GM06990 (cell line): ENCODE measurements around the gene CITED1.

ENCODE experiments used
- DNase-seq: peaks from one replicate; pipeline ENCODE4 v3.0.0-alpha.2; 2011; ENCODE audit not compliant: insufficient read length; ENCODE audit errors: extremely low read depth
- H3K27me3 ChIP-seq: replicated peaks from 2 replicates; pipeline ENCODE4 v1.6.0; 2011; ENCODE audit warnings: low read length; ENCODE audit not compliant: control insufficient read depth, insufficient read depth
- H3K36me3 ChIP-seq: 2 replicates; pipeline ENCODE4 v1.5.1; 2011; ENCODE audit warnings: low read length; ENCODE audit not compliant: control insufficient read depth, insufficient read depth
- H3K4me3 ChIP-seq: replicated peaks from 2 replicates; pipeline ENCODE4 v1.5.1; 2011; ENCODE audit warnings: low read depth, mild to moderate bottlenecking, control low read depth, low read length
- TF ChIP-seq, protein P1 (sequence below): IDR thresholded peaks from 2 replicates; pipeline ENCODE4 v1.5.1; 2011; ENCODE audit warnings: low read length, control low read depth, mild to moderate bottlenecking, inconsistent platforms; ENCODE audit not compliant: insufficient read depth, poor library complexity, severe bottlenecking

The CITED1 gene

DNA sequence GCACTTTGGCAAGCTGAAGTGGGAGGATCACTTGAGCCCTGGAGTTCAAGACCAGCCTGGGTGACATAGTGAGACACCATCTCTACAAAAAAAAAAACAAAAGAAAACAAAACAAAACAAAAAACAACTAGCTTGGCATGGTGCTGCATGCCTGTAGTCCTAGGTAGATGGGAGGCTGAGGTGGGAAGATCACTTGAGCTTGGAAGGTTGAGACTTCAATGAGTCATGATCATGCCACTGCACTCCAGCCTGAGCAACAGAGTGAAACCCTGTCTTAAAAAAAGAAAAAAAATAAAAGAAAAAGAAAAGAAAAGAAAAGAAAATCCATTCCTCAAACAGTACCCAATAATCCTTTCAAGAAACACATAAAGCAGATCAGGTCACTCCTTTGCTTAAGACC is 52.0 kb downstream of the CITED1 start:
- no peaks in the 10 kb centered on the region for H3K36me3 ChIP-seq
- TF ChIP-seq, protein P1, sequence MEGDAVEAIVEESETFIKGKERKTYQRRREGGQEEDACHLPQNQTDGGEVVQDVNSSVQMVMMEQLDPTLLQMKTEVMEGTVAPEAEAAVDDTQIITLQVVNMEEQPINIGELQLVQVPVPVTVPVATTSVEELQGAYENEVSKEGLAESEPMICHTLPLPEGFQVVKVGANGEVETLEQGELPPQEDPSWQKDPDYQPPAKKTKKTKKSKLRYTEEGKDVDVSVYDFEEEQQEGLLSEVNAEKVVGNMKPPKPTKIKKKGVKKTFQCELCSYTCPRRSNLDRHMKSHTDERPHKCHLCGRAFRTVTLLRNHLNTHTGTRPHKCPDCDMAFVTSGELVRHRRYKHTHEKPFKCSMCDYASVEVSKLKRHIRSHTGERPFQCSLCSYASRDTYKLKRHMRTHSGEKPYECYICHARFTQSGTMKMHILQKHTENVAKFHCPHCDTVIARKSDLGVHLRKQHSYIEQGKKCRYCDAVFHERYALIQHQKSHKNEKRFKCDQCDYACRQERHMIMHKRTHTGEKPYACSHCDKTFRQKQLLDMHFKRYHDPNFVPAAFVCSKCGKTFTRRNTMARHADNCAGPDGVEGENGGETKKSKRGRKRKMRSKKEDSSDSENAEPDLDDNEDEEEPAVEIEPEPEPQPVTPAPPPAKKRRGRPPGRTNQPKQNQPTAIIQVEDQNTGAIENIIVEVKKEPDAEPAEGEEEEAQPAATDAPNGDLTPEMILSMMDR, result no peak
- H3K4me3 ChIP-seq, result no peak overlapping the region
- no peak for DNase-seq
- no peaks in the 10 kb centered on the region; the same call in 1 of the 2 replicates for H3K27me3 ChIP-seq
